ENCODE results near the gene OAT.
"Not testable (repeated sequence)": the region's sequence is repeated elsewhere in the genome, so short reads cannot be mapped to it uniquely, and the experiment has no call there.

Gene OAT

DNA sequence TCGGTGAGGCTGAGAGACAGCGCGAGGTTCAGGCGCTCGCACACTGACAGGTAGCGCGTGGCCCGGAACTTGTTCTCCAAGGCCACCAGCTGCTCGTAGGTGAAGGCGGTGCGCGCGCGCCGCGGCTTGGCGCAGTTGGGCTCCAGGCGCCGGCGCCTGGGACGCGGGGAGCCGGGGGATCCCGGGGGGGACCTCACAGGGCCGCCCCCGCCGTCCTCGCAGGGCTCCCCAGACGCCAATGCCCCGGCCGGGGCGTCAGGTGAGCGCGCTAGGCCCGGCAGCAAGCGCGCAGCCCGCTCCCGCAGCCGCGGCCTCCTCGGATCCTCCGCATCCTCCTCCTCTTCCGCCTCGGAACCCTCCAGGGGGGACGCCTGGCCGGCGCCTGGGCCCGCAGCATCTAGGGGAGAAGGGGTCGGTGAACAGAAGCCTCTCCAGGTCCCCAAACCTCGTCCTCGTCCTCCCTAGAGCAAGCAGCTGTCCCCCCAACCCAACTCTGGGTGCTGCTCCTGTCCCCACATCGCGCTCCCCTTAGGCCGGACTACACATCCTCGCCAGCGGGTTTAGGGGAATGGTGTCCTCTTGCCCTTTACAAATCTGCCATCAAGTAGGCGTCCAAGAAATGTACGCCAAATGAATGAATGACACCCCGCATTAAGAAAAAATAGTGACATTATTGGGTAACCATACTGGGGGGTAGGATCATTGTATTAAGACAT is 29.2 kb upstream of the OAT start:
- no peak for DNase-seq (ENCODE audit: low read depth in 4 of 4, low spot score in 1 of 4)

DNA sequence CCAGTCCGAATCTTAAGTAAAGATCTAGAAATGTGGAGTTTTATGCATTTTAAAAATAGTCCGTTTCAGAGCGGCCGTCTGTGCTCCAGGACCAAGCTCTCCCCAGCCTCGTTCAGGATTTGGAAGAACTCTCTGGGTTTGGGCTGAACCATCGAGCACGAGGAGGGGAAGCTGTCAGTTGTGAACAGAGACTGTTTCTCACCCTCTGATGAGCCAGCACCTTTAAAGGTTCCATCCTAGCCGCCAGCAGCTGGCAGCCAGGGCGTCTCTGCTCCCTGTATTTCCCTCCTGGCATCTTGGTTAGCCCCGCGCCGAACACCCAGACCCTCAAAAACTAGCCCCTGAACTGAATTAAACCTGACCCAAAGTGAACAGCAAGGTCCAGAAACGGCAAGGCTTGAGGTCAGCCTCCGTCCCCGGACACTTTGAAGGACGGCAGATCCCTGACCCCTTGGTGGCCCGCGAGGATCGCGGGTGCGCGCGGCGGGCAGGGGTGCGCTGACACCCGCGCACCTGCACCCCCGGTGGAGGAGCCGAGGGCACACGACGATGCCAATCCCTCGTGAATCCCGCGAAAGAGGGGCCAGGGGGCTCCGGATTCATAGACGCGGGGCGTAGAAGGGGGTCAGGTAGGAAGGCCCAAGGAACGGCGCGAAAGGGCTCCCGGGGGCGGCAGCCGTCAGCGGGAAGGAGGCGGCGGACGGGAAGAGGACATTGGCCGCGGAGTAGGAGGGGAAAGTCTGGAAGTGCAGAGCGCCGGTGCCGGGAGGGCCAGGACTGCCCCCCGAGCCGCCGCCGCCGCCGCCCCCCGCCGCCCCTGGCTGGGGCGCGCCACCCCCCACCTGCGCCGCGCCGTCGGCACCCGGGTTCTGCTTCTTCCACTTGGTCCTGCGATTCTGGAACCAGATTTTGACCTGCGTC is 28.4 kb upstream of the OAT start:
- no peak for DNase-seq (ENCODE audit: low read depth in 4 of 4, low spot score in 1 of 4)

DNA sequence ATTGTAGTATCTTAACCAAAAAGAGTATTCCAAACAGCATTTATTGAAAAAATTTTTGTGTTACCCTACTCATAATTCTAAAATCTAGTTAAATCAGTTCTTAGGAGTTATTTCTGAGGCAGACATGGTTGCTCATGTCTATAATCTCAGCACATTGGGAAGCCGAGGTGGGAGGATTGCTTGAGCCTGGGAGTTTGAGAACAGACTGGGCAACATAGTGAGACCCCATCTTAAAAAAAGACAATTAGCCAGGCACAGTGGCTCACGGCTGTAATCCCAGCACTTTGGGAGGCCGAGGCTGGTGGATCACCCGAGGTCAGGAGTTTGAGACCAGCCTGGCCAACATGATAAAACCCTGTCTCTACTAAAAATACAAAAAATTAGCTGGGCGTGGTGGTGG is 23.0 kb upstream of the OAT start:
- not testable (repeated sequence) for DNase-seq (ENCODE audit: low read depth in 4 of 4, low spot score in 1 of 4)

DNA sequence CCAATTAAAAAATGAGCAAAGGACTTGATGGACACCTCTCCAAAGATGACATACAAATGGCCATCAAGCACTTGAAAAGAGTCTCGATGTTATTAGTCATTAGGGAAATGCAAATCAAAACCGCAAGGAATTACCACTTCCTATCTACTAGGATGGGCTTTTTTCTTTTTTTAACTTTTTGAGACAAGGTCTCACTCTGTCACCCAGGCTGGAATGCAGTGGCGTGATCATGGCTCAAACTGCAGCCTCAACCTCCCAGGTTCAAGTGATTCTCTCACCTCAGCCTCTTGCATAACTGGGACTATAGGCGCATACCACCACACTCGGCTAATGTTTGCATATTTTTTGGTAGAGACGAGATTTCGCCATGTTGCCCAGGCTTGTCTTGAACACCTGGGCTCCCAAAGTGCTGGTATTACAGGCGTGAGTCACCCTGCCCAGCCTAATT is 17.5 kb upstream of the OAT start:
- DNase-seq (ENCODE audit: low read depth in 4 of 4, low spot score in 1 of 4): no peak

DNA sequence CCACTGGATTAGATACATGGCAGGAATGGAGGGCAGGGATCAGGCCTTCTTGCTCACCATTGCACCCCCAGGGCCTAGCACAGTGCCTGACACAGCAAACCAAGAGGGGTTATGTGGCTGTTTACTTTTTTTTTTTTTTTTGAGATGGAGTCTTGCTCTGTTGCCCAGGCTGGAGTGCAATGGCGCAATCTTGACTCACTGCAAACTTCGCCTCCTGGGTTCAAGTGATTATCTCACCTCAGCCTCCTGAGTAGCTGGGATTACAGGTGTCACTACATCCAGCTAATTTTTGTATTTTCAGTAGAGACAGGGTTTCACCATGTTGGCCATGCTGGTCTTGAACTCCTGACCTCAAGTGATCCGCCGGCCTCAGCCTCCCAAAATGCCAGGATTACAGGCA is 17.0 kb upstream of the OAT start:
- not testable (repeated sequence) for DNase-seq (ENCODE audit: low read depth in 4 of 4, low spot score in 1 of 4)

DNA sequence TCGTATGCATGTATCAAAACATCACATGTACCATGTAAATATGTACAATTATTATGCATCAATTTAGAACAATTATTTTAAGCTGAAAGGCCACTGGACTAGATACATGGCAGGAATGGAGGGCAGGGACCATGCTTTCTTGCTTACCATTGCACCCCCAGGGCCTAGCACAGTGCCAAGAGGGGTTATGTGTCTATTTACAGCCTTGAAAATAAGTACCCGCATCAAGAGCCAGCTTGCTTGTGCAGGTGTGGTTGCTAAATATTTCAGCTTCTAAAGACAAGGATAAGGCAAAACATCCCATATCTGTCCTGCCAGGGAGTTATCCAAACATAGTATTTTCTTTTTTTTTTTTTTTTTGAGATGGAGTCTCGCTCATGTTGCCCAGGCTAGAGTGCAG is 14.7 kb upstream of the OAT start:
- DNase-seq (ENCODE audit: low read depth in 4 of 4, low spot score in 1 of 4): no peak

DNA sequence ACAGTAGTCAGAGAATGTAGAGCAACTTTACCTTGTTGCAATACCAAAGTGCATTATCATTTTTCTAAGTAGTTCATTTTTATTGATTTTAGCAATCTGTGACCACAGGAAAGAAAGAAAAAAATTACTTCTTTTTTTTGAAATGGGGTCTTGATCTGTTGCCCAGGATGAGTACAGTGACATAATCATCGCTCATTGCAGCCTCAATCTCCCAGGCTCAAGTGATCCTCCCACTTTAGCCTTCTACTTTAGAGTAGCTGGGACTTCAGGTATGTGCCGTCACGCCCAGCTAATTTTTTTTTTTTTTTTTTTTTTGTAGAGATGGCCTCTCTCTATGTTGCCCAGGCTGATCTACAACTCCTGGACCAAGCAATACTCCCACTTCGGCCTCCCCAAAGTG is 11.4 kb upstream of the OAT start:
- no peak for DNase-seq (ENCODE audit: low read depth in 4 of 4, low spot score in 1 of 4)

DNA sequence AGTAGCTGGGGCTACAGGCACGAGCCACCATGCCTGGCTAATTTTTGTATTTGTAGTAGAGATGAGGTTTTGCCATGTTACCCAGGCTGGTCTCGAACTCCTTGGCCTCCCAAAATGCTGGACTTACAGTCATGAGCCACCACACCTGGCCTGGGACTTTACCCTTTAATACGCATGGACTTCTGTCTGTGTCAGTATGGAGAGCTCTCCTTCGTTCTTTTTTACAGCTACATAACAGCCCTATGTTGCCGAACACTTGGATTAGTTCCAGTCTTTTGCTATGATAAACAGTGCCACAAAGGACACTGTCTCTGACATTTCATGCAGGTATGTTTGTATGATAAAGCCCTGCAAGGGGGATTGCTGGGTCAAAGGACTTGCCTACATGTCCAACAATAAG is 10.9 kb upstream of the OAT start:
- DNase-seq (ENCODE audit: low read depth in 4 of 4, low spot score in 1 of 4): no peak

DNA sequence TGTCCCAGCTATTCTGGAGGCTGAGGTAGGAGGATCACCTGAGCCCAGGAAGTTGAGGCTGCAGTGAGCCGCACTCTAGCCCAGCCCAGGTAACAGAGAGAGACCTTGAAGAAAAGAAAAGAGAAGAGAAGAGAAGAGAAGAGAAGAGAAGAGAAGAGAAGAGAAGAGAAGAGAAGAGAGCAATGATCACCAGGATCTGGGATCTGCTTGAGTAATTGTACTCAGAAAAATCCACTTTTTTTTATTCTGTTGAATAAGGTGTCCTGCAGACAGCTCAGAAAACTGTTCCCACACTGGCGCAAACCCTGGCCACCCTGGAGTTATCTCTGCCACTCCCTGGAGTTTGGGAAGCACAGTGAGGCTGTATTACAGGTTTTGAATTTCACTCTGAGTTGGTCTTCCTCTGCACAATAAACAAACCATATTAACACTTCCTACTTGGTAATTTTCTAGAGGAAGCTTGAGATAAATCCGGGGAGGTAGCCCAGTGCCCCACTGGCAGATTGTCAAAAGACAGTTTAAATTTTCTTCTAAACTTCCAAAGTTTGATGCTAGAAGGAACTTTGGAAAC is 9.6 kb upstream of the OAT start:
- no peak for DNase-seq (ENCODE audit: low read depth in 4 of 4, low spot score in 1 of 4)

DNA sequence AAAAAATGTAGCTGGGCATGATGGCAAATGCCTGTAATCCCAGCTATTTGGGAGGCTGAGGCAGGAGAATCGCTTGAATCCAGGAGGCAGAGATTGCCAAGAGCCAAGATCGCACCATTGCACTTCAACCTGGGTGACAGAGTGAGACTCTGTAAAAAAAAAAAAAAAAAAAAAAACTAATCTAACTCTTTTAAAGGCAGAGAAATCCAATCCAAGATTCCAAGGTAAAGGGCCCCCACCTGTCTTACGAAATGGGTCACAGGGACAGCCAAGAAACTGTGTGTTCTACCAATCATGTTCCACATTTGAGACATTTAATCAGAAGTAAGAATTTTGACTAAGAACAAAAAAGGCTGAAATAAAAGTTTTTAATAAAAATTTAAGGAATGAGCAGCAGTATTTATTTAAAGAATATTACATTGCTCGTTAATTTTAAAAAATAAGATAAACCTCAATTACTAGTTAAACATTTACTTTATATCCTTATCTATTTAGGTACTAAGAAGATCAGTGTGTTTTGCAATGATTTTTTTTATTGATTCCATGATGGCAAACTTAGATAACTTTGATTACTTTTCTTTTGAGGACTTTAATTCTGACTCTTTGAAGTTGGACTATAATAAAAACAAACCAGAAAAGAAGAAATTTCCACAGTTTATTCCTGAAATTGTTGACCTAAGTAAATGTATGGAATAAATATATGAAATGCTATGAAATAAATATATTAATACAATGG is 6.7 kb upstream of the OAT start:
- DNase-seq (ENCODE audit: low read depth in 4 of 4, low spot score in 1 of 4): no peak

DNA sequence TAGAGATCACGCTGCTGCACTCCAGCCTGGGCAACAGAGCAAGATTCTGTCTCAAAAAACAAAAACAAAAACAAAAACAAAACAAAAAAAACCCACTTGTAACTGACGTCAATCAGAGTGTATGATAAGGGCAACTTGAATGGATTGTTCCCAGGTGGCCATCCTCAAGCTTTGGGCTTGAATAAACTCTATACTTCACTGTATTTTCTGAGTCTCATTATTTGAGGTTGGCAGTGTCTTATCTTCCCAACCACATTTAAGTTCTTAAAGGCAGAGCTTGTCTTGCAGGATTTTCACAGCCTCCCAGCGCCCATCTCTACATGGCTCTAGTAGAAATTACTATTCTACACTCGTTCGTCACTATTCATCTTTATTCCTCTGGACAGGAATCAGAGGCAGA is 5.1 kb upstream of the OAT start:
- DNase-seq (ENCODE audit: low read depth in 4 of 4, low spot score in 1 of 4): no peak

DNA sequence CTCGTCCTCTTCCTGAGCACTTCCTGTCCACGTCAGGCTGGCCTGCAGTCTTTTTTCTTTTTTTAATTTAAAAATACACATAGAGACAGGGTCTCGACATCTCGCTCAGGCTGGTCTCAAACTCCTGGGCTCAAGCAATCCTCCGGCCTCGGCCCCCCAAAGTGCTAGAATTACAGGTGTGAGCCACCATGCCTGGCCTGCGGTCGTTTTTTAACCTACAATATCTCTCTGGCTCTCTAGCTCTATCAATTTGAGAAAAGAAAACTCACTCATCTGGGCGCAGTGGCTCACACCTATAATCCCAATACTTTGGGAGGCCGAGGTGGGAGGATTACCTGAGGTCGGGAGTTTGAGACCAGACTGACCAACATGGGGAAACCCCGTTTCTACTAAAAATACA is 4.0 kb upstream of the OAT start:
- DNase-seq (ENCODE audit: low read depth in 4 of 4, low spot score in 1 of 4): no peak

DNA sequence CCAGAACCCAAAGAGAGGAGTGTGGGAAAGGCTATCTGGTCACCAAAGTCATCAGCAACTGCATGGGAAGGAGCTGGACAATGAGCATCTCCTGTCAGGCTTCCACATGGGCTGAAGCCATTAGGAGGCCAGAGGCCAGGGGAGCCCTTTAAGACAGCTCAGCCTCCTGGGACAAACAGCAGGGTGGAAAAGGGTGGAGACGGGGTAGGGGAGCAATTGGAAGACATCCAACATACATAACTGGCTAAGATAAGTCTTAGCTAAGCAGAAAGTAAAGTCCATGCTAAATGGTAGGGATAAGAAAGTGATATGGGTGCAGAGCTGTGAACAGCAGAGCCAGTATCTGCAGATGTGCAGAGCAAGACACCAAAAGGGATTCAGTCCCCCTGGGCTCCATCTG is 1.5 kb upstream of the OAT start:
- no peak for DNase-seq (ENCODE audit: low read depth in 4 of 4, low spot score in 1 of 4)

DNA sequence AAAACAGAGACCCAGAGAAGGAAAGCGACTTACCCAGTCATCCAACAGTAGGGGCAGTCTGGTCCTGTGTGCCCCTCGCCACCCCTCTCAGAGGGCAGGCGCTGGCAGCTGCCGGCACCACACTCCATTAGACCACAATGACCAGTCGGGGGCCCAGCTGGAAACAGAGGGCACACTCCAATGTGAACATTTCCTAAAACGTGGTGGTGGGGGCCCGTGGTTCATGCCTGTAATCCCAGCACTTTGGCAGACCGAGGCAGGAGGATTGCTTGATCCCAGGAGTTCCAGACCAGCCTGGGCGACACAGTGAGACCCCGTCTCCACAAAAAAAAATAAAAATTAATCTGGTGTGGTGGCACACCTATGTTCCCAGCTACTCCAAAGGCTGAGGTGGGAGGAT is 912 bp upstream of the OAT start:
- no peak for DNase-seq (ENCODE audit: low read depth in 4 of 4, low spot score in 1 of 4)

DNA sequence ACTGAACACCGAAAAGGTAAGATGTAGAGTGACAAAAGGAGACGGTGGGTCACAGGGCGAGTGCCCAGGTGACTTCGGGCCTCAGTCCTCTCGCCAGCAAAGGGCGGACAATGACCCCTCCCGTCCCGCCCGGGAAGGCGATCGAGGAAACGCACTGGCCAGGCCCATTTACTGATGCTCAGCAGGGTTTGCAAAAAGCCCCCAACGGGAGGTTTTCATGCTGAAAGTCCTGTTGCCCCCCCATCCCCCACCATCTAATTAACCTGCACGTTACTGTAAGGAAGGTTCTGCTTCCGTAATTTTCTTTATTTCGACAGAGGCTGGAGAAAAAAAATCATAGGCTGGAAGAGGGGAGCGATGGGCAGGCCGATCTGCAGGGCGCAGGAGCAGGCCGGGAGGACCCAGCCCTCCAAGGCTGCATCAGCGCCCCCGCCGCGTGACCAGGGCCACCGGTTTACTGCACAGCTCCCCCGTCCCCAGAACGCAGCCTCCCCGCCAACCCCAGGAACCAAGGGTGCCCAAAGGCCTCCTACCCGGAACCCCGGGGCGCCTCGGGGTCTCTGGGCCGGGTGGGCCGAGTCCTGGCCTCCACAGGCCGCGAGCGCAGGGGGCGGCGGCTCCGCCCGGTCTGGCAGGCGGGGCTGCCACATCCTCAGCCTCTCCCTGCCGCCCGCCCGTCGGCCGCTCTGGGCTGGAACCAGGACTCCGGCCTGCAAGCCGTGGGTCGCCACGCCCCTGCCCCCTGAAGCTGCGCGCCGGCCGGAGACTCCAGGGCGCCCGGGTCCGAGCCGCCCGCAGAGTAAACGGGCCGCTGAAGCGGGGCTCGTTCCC is 613 bp downstream of the OAT start:
- peak; percentile 1 to 19 (median 10) for DNase-seq (ENCODE audit: low read depth in 4 of 4, low spot score in 1 of 4)

DNA sequence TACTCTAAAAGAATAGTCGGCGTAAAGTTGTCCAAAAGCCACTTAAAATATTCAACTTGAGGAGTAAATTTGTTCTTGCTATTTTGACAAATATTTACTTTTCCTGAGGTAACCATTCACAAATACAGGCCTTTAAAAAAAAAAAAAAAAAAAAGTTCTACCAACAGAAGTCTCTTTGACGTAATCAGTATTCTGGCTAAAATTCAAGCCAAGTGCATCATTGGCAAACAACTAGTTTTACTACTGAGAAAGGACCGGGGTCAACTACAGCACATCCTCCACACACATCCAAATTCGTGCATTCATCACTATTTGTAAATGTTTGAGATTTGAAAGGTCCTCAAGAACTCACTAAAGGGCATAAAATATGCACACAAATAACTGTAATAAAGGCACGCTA is 2.0 kb downstream of the OAT start:
- DNase-seq (ENCODE audit: low read depth in 4 of 4, low spot score in 1 of 4): no peak

DNA sequence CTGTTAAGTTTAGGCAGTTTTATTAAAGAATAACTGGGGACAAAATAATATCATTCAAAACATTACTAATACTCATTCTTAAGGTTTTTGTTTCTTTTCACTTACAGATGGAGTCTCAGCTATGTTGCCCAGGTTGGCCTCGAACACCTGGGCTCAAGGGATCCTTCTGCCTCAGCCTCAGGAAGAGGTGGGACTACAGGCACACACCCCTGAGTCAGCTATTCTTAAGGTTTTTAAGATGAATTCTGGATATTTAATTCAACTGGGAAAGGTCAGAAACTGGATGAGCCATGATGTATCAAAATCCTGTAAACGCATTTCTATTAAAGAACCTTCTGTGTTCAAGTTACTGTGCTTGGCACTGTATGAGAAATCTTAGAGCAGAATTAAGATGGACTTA is 3.5 kb downstream of the OAT start:
- no peak for DNase-seq (ENCODE audit: low read depth in 4 of 4, low spot score in 1 of 4)

DNA sequence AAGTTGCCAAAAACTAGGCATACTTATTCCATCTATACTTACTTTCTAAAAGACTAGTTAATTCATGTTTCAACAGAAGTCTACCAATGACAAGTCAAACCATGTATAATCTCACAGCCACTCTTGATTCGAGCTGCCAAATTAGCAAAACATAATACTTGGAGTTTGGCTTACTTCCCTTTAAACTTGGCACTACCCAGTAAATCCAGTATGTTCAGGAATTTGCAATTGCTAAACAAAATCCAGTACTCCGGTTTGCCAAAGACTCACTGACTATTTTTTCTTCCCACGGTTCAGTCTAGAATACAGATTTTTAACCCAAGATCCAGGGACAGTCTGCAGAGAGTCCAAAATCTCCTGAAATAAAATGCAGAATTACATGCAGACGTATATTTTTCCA is 4.6 kb downstream of the OAT start:
- DNase-seq (ENCODE audit: low read depth in 4 of 4, low spot score in 1 of 4): no peak

DNA sequence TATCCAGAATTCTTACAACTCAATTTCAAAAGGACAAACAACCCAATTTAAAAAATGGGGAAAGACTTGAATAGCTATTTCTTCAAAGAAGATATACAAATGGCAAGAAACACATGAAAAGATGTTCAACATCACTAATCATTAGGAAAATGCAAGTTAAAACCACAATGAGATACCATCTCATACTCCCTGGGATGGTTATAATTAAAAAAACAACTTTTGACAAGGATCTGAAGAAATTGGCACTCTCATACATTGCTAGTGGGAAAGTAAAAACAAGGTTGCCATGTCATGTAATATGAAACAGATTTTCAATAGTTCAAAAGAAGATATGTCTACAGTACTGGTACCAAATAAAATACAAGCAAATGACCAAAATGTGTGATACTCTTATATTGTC is 9.0 kb downstream of the OAT start:
- no peak for DNase-seq (ENCODE audit: low read depth in 4 of 4, low spot score in 1 of 4)

DNA sequence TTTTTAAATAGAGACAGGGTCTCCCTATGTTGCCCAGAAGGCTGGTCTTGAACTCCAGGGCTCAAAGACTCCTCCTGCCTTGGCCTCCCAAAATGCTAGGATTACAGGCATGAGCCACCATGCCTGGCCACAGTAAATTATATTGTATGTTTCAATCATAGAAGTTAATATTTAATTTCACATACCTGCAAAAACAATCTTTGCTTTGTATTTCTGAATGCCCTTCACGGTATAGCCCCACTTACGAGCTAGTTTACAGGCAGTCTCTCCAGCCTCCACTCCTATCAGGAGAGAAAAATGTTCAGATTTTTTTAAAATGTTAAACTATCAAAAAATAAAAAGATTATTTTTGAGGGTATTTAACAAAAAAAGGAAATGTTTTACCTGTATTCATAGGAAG is 10.4 kb downstream of the OAT start:
- DNase-seq (ENCODE audit: low read depth in 4 of 4, low spot score in 1 of 4): no peak

DNA sequence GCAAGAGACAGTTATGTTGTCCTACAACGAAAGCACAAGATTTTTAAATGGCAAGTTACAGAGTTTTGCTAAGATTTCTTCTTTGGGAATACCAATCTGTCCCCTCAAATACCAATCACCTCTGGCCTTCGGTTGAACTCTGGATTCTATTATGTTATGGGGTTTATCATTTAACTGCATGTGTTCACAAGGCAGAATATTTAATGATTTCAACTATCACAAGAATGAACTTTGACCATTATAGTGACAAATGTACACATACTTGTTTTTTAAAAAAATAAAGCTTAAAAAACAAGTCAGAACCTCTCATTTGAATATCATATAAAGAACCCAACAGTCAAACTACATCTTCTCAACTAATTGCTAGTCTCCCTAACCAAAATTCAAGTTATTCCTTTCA is 11.3 kb downstream of the OAT start:
- no peak for DNase-seq (ENCODE audit: low read depth in 4 of 4, low spot score in 1 of 4)
